ENCODE results near the gene MIP. TPM values are rescaled to one million over a fixed set of nuclear protein-coding genes. Genes with fewer than 3 reads are reported as not detected.
"Not testable (repeated sequence)": the region's sequence is repeated elsewhere in the genome, so short reads cannot be mapped to it uniquely, and the experiment has no call there.

Gene MIP
- total RNA-seq, 2 experiments from 2014 or later: not detected

DNA sequence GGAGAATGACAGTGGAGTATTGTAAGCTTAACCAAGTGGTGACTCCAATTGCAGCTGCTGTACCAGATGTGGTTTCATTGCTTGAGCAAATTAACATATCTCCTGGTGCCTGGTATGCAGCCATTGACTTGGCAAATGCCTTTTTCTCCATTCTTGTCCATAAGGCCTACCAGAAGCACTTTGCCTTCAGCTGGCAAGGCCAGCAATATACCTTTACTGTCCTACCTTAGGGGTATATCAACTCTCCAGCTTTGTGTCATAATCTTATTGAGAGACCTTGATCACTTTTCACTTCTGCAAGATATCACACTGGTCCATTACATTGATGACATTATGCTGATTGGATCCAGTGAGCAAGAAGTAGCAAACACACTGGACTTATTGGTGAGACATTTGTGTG, 52.8 kb downstream of the MIP start:
- H3K27ac Mint-ChIP-seq, DNase-seq, H3K4me1 Mint-ChIP-seq, H3K9me3 Mint-ChIP-seq, H3K36me3 Mint-ChIP-seq, H3K4me3 Mint-ChIP-seq, H3K27me3 Mint-ChIP-seq: not testable (repeated sequence)

DNA sequence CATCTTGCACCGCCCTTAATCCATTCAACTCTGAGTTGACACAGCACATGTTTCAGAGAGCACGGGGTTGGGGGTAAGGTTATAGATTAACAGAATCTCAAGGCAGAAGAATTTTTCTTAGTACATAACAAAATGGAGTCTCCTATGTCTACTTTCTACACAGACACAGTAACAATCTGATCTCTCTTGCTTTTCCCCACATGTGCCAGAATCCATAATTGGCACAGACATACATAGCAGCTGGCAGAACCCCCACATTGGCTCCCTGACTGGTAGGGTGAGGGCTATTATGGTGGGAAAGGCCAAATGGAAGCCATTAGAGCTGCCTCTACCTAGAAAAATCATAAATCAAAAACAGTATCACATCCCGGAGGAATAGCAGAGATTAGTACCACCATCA, 53.3 kb downstream of the MIP start:
- H3K4me3 Mint-ChIP-seq, H3K9me3 Mint-ChIP-seq, H3K4me1 Mint-ChIP-seq, H3K36me3 Mint-ChIP-seq, DNase-seq, H3K27ac Mint-ChIP-seq, H3K27me3 Mint-ChIP-seq: not testable (repeated sequence)

Other genes with a start within 250 kb of the MIP start
- gene RNF41, start 232.7 kb downstream of the MIP start, total RNA-seq: 10 to 100 TPM; 26.4 to 31.2 TPM
- gene NABP2, start 230.3 kb downstream of the MIP start, total RNA-seq: 10 to 100 TPM; 81.2 to 84.5 TPM
- under 1 TPM; 0.44 to 0.49 TPM for gene SLC39A5, start 224.6 kb downstream of the MIP start, total RNA-seq
- 10 to 100 TPM; 41.9 to 47.0 TPM for gene ANKRD52, start 196.3 kb downstream of the MIP start, total RNA-seq
- gene COQ10A, start 187.7 kb downstream of the MIP start, total RNA-seq: 10 to 100 TPM in 1 of 2 experiments, 1 to 10 TPM in 1; 9.5 to 10.6 TPM
- 100 to 1,000 TPM; 288 to 311 TPM for gene CS, start 154.3 kb downstream of the MIP start, total RNA-seq
- gene CNPY2, start 138.7 kb downstream of the MIP start, total RNA-seq: 100 to 1,000 TPM; 133 to 142 TPM
- gene PAN2, start 120.7 kb downstream of the MIP start, total RNA-seq: 10 to 100 TPM; 32.3 to 34.5 TPM
- 10 to 100 TPM; 20.9 to 22.9 TPM for gene IL23A, start 115.8 kb downstream of the MIP start, total RNA-seq
- 100 to 1,000 TPM; 101 to 102 TPM for gene STAT2, start 94.5 kb downstream of the MIP start, total RNA-seq
- gene APOF, start 91.8 kb downstream of the MIP start, total RNA-seq: not detected
- gene TIMELESS, start 5.2 kb downstream of the MIP start, total RNA-seq: 10 to 100 TPM; 57.6 to 59.8 TPM
- 1 to 10 TPM; 3.4 TPM for gene SPRYD4, start 13.9 kb upstream of the MIP start, total RNA-seq
- gene GLS2, start 33.5 kb upstream of the MIP start, total RNA-seq: 1 to 10 TPM; 4.7 to 5.4 TPM
- 1 to 10 TPM; 4.2 to 4.4 TPM for gene RBMS2, start 67.2 kb upstream of the MIP start, total RNA-seq
- 10 to 100 TPM; 65.4 to 65.8 TPM for gene BAZ2A, start 175.7 kb upstream of the MIP start, total RNA-seq
- 1,000 to 10,000 TPM in 1 of 2 experiments, 100 to 1,000 TPM in 1; 996 to 1,010 TPM for gene ATP5F1B, start 191.3 kb upstream of the MIP start, total RNA-seq
- 100 to 1,000 TPM; 402 to 403 TPM for gene PTGES3, start 233.6 kb upstream of the MIP start, total RNA-seq